ENCODE results near the gene DHRS1.

The DHRS1 gene

GRCh38 chr14:24291446-24292117 is 8.0 kb downstream of the DHRS1 start:
- no peak overlapping the region for H3K9ac ChIP-seq (ENCODE audit: low read length)

GRCh38 chr14:24290746-24291145 is 8.8 kb downstream of the DHRS1 start:
- no peaks in the 10 kb centered on the region for H3K4me1 ChIP-seq (ENCODE audit: control insufficient read depth, low read depth, low read length)
- no peaks in the 10 kb centered on the region for H3K79me2 ChIP-seq (ENCODE audit: control insufficient read depth, insufficient read depth, low read length)
- no peak overlapping the region for H3K9ac ChIP-seq (ENCODE audit: low read length)
- no peak overlapping the region for H3K4me2 ChIP-seq (ENCODE audit: low read length)
- no peak overlapping the region for H2BK5ac ChIP-seq (ENCODE audit: low read length)
- no peak overlapping the region for H4K5ac ChIP-seq (ENCODE audit: low read length)
- no peak overlapping the region for H3K4ac ChIP-seq (ENCODE audit: low read depth, low read length)
- no peak overlapping the region for H3K27ac ChIP-seq (ENCODE audit: low read depth, low read length)
- H3K56ac ChIP-seq (ENCODE audit: low read length) = no peak overlapping the region
- no peak overlapping the region for H2AK5ac ChIP-seq (ENCODE audit: low read length)
- no peak for DNase-seq
- H3K27me3 ChIP-seq (ENCODE audit: insufficient read depth, low read length, poor library complexity) = no peaks in the 10 kb centered on the region
- no CpG with 5 or more reads among the region's 9 CpGs for WGBS (ENCODE audit: extremely low coverage, insufficient coverage, low lambda C conversion rate)
- H2BK15ac ChIP-seq (replicated peaks; ENCODE audit: low read depth) = no peak overlapping the region
- H3K36me3 ChIP-seq (ENCODE audit: control insufficient read depth, insufficient read depth, low read length) = peaks cover 2% of the 10 kb centered on the region
- H4K8ac ChIP-seq (ENCODE audit: low read depth, low read length) = no peak overlapping the region
- no peak overlapping the region for H3K4me3 ChIP-seq (ENCODE audit: low read length)
- no peak overlapping the region for H3K18ac ChIP-seq (ENCODE audit: low read length)
- no peaks in the 10 kb centered on the region for H3K79me1 ChIP-seq (ENCODE audit: low read length)
- H3K23ac ChIP-seq (ENCODE audit: low read length) = no peak overlapping the region
- H2BK120ac ChIP-seq (ENCODE audit: low read depth, low read length) = no peak overlapping the region

More at GRCh38 chr14:24291446-24292117, 8.0 kb downstream of the DHRS1 start:
- Histone ChIP-seq H3K4me1 (ENCODE audit: control insufficient read depth, low read depth, low read length) (no peaks in the 10 kb centered on the region), H4K5ac (ENCODE audit: low read length) (no peak overlapping the region), H3K36me3 (ENCODE audit: control insufficient read depth, insufficient read depth, low read length) (peaks cover 2% of the 10 kb centered on the region), H3K23ac (ENCODE audit: low read length) (no peak overlapping the region), H3K79me1 (ENCODE audit: low read length) (no peaks in the 10 kb centered on the region), H3K4ac (ENCODE audit: low read depth, low read length) (no peak overlapping the region), H2BK5ac (ENCODE audit: low read length) (no peak overlapping the region), H3K79me2 (ENCODE audit: control insufficient read depth, insufficient read depth, low read length) (no peaks in the 10 kb centered on the region), H2BK120ac (ENCODE audit: low read depth, low read length) (no peak overlapping the region), H3K4me2 (ENCODE audit: low read length) (no peak overlapping the region), H3K27me3 (ENCODE audit: insufficient read depth, low read length, poor library complexity) (no peaks in the 10 kb centered on the region), H3K18ac (ENCODE audit: low read length) (no peak overlapping the region), H4K8ac (ENCODE audit: low read depth, low read length) (no peak overlapping the region), H3K56ac (ENCODE audit: low read length) (no peak overlapping the region), H3K27ac (ENCODE audit: low read depth, low read length) (no peak overlapping the region), H3K4me3 (ENCODE audit: low read length) (no peak overlapping the region), H2AK5ac (ENCODE audit: low read length) (no peak overlapping the region), H2BK15ac (replicated peaks; ENCODE audit: low read depth) (no peak overlapping the region)
- DNase-seq = no peak
- no CpG with 5 or more reads among the region's 3 CpGs for WGBS (ENCODE audit: extremely low coverage, insufficient coverage, low lambda C conversion rate)

- Histone ChIP-seq H3K56ac (ENCODE audit: low read length) (no peak overlapping the region), H3K4me1 (ENCODE audit: control insufficient read depth, low read depth, low read length) (no peaks in the 10 kb centered on the region), H3K9ac (ENCODE audit: low read length) (no peak overlapping the region), H3K4me3 (ENCODE audit: low read length) (no peak overlapping the region), H4K8ac (ENCODE audit: low read depth, low read length) (no peak overlapping the region), H3K36me3 (ENCODE audit: control insufficient read depth, insufficient read depth, low read length) (peaks cover 2% of the 10 kb centered on the region), H3K27ac (ENCODE audit: low read depth, low read length) (no peak overlapping the region), H3K79me2 (ENCODE audit: control insufficient read depth, insufficient read depth, low read length) (no peaks in the 10 kb centered on the region), H3K4me2 (ENCODE audit: low read length) (no peak overlapping the region), H2BK15ac (replicated peaks; ENCODE audit: low read depth) (no peak overlapping the region), H3K23ac (ENCODE audit: low read length) (no peak overlapping the region), H2AK5ac (ENCODE audit: low read length) (no peak overlapping the region), H3K79me1 (ENCODE audit: low read length) (no peaks in the 10 kb centered on the region), H2BK120ac (ENCODE audit: low read depth, low read length) (no peak overlapping the region), H3K4ac (ENCODE audit: low read depth, low read length) (no peak overlapping the region), H2BK5ac (ENCODE audit: low read length) (no peak overlapping the region), H3K18ac (ENCODE audit: low read length) (no peak overlapping the region), H3K27me3 (ENCODE audit: insufficient read depth, low read length, poor library complexity) (no peaks in the 10 kb centered on the region), H4K5ac (ENCODE audit: low read length) (no peak overlapping the region)
- no peak for DNase-seq
- no CpG with 5 or more reads among the region's 6 CpGs for WGBS (ENCODE audit: extremely low coverage, insufficient coverage, low lambda C conversion rate)
Measured at GRCh38 chr14:24289649-24290280, 9.8 kb downstream of the DHRS1 start.

GRCh38 chr14:24286996-24287395 is 12.6 kb downstream of the DHRS1 start:
- Histone ChIP-seq H3K18ac (ENCODE audit: low read length) (no peak overlapping the region), H3K4ac (ENCODE audit: low read depth, low read length) (no peak overlapping the region), H2BK5ac (ENCODE audit: low read length) (no peak overlapping the region), H3K23ac (ENCODE audit: low read length) (no peak overlapping the region), H3K9ac (ENCODE audit: low read length) (no peak overlapping the region), H3K27ac (ENCODE audit: low read depth, low read length) (no peak overlapping the region), H3K56ac (ENCODE audit: low read length) (no peak overlapping the region), H3K27me3 (ENCODE audit: insufficient read depth, low read length, poor library complexity) (no peaks in the 10 kb centered on the region), H3K79me1 (ENCODE audit: low read length) (no peaks in the 10 kb centered on the region), H2BK15ac (replicated peaks; ENCODE audit: low read depth) (no peak overlapping the region), H4K8ac (ENCODE audit: low read depth, low read length) (no peak overlapping the region), H4K5ac (ENCODE audit: low read length) (no peak overlapping the region), H3K4me3 (ENCODE audit: low read length) (no peak overlapping the region), H2BK120ac (ENCODE audit: low read depth, low read length) (no peak overlapping the region), H3K36me3 (ENCODE audit: control insufficient read depth, insufficient read depth, low read length) (peaks cover 2% of the 10 kb centered on the region), H3K79me2 (ENCODE audit: control insufficient read depth, insufficient read depth, low read length) (no peaks in the 10 kb centered on the region), H2AK5ac (ENCODE audit: low read length) (no peak overlapping the region), H3K4me2 (ENCODE audit: low read length) (no peak overlapping the region), H3K4me1 (ENCODE audit: control insufficient read depth, low read depth, low read length) (no peaks in the 10 kb centered on the region)
- DNase-seq = no peak
- WGBS (ENCODE audit: extremely low coverage, insufficient coverage, low lambda C conversion rate) = no CpG with 5 or more reads among the region's 5 CpGs

GRCh38 chr14:24285351-24285750 is 14.2 kb downstream of the DHRS1 start:
- no peak overlapping the region for H2BK5ac ChIP-seq (ENCODE audit: low read length)
- H3K18ac ChIP-seq (ENCODE audit: low read length) = no peak overlapping the region
- no peak overlapping the region for H2AK5ac ChIP-seq (ENCODE audit: low read length)
- no peak overlapping the region for H3K4me2 ChIP-seq (ENCODE audit: low read length)
- H3K79me1 ChIP-seq (ENCODE audit: low read length) = no peaks in the 10 kb centered on the region
- no CpG with 5 or more reads among the region's 4 CpGs for WGBS (ENCODE audit: extremely low coverage, insufficient coverage, low lambda C conversion rate)
- no peak overlapping the region for H4K8ac ChIP-seq (ENCODE audit: low read depth, low read length)
- H3K27ac ChIP-seq (ENCODE audit: low read depth, low read length) = no peak overlapping the region
- H2BK120ac ChIP-seq (ENCODE audit: low read depth, low read length) = no peak overlapping the region
- no peaks in the 10 kb centered on the region for H3K79me2 ChIP-seq (ENCODE audit: control insufficient read depth, insufficient read depth, low read length)
- H3K4me1 ChIP-seq (ENCODE audit: control insufficient read depth, low read depth, low read length) = no peaks in the 10 kb centered on the region
- DNase-seq = no peak
- no peak overlapping the region for H3K9ac ChIP-seq (ENCODE audit: low read length)
- no peak overlapping the region for H3K23ac ChIP-seq (ENCODE audit: low read length)
- H3K56ac ChIP-seq (ENCODE audit: low read length) = no peak overlapping the region
- H2BK15ac ChIP-seq (replicated peaks; ENCODE audit: low read depth) = no peak overlapping the region
- H4K5ac ChIP-seq (ENCODE audit: low read length) = no peak overlapping the region
- H3K36me3 ChIP-seq (ENCODE audit: control insufficient read depth, insufficient read depth, low read length) = peaks cover 2% of the 10 kb centered on the region
- H3K4ac ChIP-seq (ENCODE audit: low read depth, low read length) = no peak overlapping the region
- H3K27me3 ChIP-seq (ENCODE audit: insufficient read depth, low read length, poor library complexity) = no peaks in the 10 kb centered on the region
- H3K4me3 ChIP-seq (ENCODE audit: low read length) = no peak overlapping the region
